SK-N-SH treated with all-trans-retinoic acid at 6 μM for 48 hours (cell line): ENCODE results near the gene RFNG.

ENCODE experiments used
- ATAC-seq: fragments of 200-7000 bp; cut with Tn5 transposase; 3 replicates; pipeline ENCODE4 v1.9.1; 2020; ENCODE audit warnings: mild to moderate bottlenecking, moderate library complexity
- ARNTL ChIP-seq: fragments of 450-650 bp; formaldehyde crosslinking; IDR thresholded peaks from 2 replicates; pipeline ENCODE4 v1.5.0; 2020; ENCODE audit warnings: low read depth, mild to moderate bottlenecking, moderate library complexity, borderline replicate concordance
- BACH2 ChIP-seq: fragments of 250-450 bp; sonication (Bioruptor Pico); IDR thresholded peaks from 2 replicates; pipeline ENCODE4 v1.9.0; 2021; ENCODE audit warnings: mild to moderate bottlenecking, borderline replicate concordance
- CREB5 ChIP-seq: fragments of 250-450 bp; sonication (Bioruptor Pico); IDR thresholded peaks from 2 replicates; pipeline ENCODE4 v1.5.1; 2020; ENCODE audit warnings: low read depth, mild to moderate bottlenecking, moderate library complexity
- CSDC2 ChIP-seq: fragments of 250-450 bp; sonication (Bioruptor Pico); IDR thresholded peaks from 2 replicates; pipeline ENCODE4 v1.5.0; 2020; ENCODE audit warnings: mild to moderate bottlenecking, moderate library complexity
- CSRNP3 ChIP-seq: fragments of 250-450 bp; sonication (Bioruptor Pico); IDR thresholded peaks from 2 replicates; pipeline ENCODE4 v1.5.1; 2021; ENCODE audit warnings: mild to moderate bottlenecking, moderate library complexity
- ESRRG ChIP-seq: fragments of 250-450 bp; sonication (Bioruptor Pico); IDR thresholded peaks from 2 replicates; pipeline ENCODE4 v1.6.1; 2021; ENCODE audit warnings: mild to moderate bottlenecking
- ISL1 ChIP-seq: fragments of 250-450 bp; sonication (Bioruptor Pico); IDR thresholded peaks from 2 replicates; pipeline ENCODE4 v2.1.2; 2022; ENCODE audit warnings: mild to moderate bottlenecking, moderate library complexity
- OSR1 ChIP-seq: fragments of 250-450 bp; sonication (Bioruptor Pico); IDR thresholded peaks from 2 replicates; pipeline ENCODE4 v1.8.0; 2022; ENCODE audit warnings: moderate library complexity, mild to moderate bottlenecking, inconsistent platforms
- PATZ1 ChIP-seq: fragments of 250-450 bp; sonication (Bioruptor Pico); IDR thresholded peaks from 2 replicates; pipeline ENCODE4 v1.8.0; 2020; ENCODE audit warnings: mild to moderate bottlenecking, moderate library complexity, borderline replicate concordance
- POU6F1 ChIP-seq: fragments of 250-450 bp; sonication (Bioruptor Pico); IDR thresholded peaks from 2 replicates; pipeline ENCODE4 v1.8.0; 2021; ENCODE audit warnings: low read depth, mild to moderate bottlenecking, moderate library complexity, borderline replicate concordance
- PPARA ChIP-seq: fragments of 250-450 bp; sonication (Bioruptor Pico); IDR thresholded peaks from 2 replicates; pipeline ENCODE4 v1.5.0; 2020; ENCODE audit warnings: mild to moderate bottlenecking, borderline replicate concordance
- RARB ChIP-seq: fragments of 250-450 bp; sonication (Bioruptor Pico); IDR thresholded peaks from 2 replicates; pipeline ENCODE4 v1.8.0; 2021; ENCODE audit warnings: mild to moderate bottlenecking, moderate library complexity
- SNAI2 ChIP-seq: fragments of 250-450 bp; sonication (Bioruptor Pico); IDR thresholded peaks from 2 replicates; pipeline ENCODE4 v1.5.0; 2020; ENCODE audit warnings: mild to moderate bottlenecking, moderate library complexity
- TCF4 ChIP-seq: fragments of 250-450 bp; sonication (Bioruptor Pico); IDR thresholded peaks from 2 replicates; pipeline ENCODE4 v1.8.0; 2021; ENCODE audit warnings: mild to moderate bottlenecking, moderate library complexity, borderline replicate concordance
- TOX ChIP-seq: fragments of 250-450 bp; sonication (Bioruptor Pico); IDR thresholded peaks from 2 replicates; pipeline ENCODE4 v1.8.0; 2021; ENCODE audit warnings: mild to moderate bottlenecking, moderate library complexity, borderline replicate concordance
- ZC3H10 ChIP-seq: fragments of 250-450 bp; sonication (Bioruptor Pico); IDR thresholded peaks from 2 replicates; pipeline ENCODE4 v1.5.1; 2021; ENCODE audit warnings: mild to moderate bottlenecking, moderate library complexity
- ZFP3 ChIP-seq: fragments of 250-450 bp; sonication (Bioruptor Pico); IDR thresholded peaks from 2 replicates; pipeline ENCODE4 v1.5.0; 2020; ENCODE audit warnings: mild to moderate bottlenecking, moderate library complexity
- ZFP30 ChIP-seq: fragments of 450-650 bp; formaldehyde crosslinking; IDR thresholded peaks from 2 replicates; pipeline ENCODE4 v1.5.0; 2022; ENCODE audit warnings: mild to moderate bottlenecking, moderate library complexity
- ZNF565 ChIP-seq: fragments of 450-650 bp; formaldehyde crosslinking; conservative IDR thresholded peaks from 2 replicates; pipeline ENCODE4 v1.5.0; 2020; ENCODE audit warnings: low read depth, mild to moderate bottlenecking, moderate library complexity
- ZNF70 ChIP-seq: fragments of 450-650 bp; formaldehyde crosslinking; IDR thresholded peaks from 2 replicates; pipeline ENCODE4 v1.5.0; 2020; ENCODE audit warnings: mild to moderate bottlenecking, moderate library complexity
- ZNF8 ChIP-seq: fragments of 450-650 bp; formaldehyde crosslinking; IDR thresholded peaks from 2 replicates; pipeline ENCODE4 v1.5.0; 2020; ENCODE audit warnings: mild to moderate bottlenecking, moderate library complexity

The RFNG gene

GRCh38 chr17:82017612-82018151 is 33.9 kb downstream of the RFNG start:
- no peak for ATAC-seq

GRCh38 chr17:82016875-82017459 is 34.6 kb downstream of the RFNG start:
- ATAC-seq: no peak
- TF ChIP-seq CREB5 (no peak), SNAI2 (CRISPR knock-in tag) (no peak), ZFP30 (no peak), TOX (no peak), ZNF70 (no peak), BACH2 (CRISPR knock-in tag) (no peak), ESRRG (CRISPR knock-in tag) (no peak), PATZ1 (CRISPR knock-in tag) (no peak), TCF4 (CRISPR knock-in tag) (no peak), ISL1 (CRISPR knock-in tag) (no peak), PPARA (CRISPR knock-in tag) (no peak), POU6F1 (CRISPR knock-in tag) (no peak), CSDC2 (CRISPR knock-in tag) (no peak), RARB (CRISPR knock-in tag) (no peak)

More at GRCh38 chr17:82017612-82018151, 33.9 kb downstream of the RFNG start:
- TF ChIP-seq ESRRG (CRISPR knock-in tag) (no peak), TCF4 (CRISPR knock-in tag) (no peak), TOX (no peak), PATZ1 (CRISPR knock-in tag) (no peak), CSRNP3 (CRISPR knock-in tag) (no peak), BACH2 (CRISPR knock-in tag) (no peak), ZFP30 (no peak), PPARA (CRISPR knock-in tag) (no peak), ZNF70 (no peak), ARNTL (no peak), ISL1 (CRISPR knock-in tag) (no peak), OSR1 (CRISPR knock-in tag) (no peak), SNAI2 (CRISPR knock-in tag) (no peak), CREB5 (no peak), ZC3H10 (CRISPR knock-in tag) (no peak), ZNF565 (CRISPR knock-in tag) (no peak), ZNF8 (no peak), ZFP3 (CRISPR knock-in tag) (no peak), CSDC2 (CRISPR knock-in tag) (no peak), POU6F1 (CRISPR knock-in tag) (no peak)
